Liver (tissue), 9 donors: ENCODE measurements around the gene HS1BP3. TPM values are rescaled to one million over a fixed set of nuclear protein-coding genes. Genes with fewer than 3 reads are reported as not detected.
A peak's percentile ranks its signal among the peaks of the same experiment; 100 is the strongest.

Experiments
- DNase-seq: peaks from one replicate; pipeline ENCODE4 v3.0.0-alpha.2; 2017; ENCODE audit warnings: low spot score
- H3K27ac ChIP-seq, 2 donors: one replicate each; pipeline ENCODE4 v1.7.0; 2013; ENCODE audit warnings: inconsistent platforms in 2 of 2, low read length in 2 of 2, control low read depth in 1 of 2, low read depth in 1 of 2, mild to moderate bottlenecking in 1 of 2
- H3K27me3 ChIP-seq, 4 donors: one replicate each; pipeline versions ENCODE4 v1.6.1 to v1.7.0; 2013; ENCODE audit warnings: low read length in 3 of 4, inconsistent platforms in 1 of 4, mild to moderate bottlenecking in 1 of 4, moderate library complexity in 1 of 4; ENCODE audit not compliant: control insufficient read depth in 4 of 4, insufficient read depth in 4 of 4
- H3K36me3 ChIP-seq, 4 donors: one replicate each; pipeline versions ENCODE4 v1.6.1 to v1.7.0; 2013; ENCODE audit warnings: low read length in 3 of 4, mild to moderate bottlenecking in 3 of 4, low read depth in 1 of 4, moderate library complexity in 1 of 4; ENCODE audit not compliant: control insufficient read depth in 4 of 4, insufficient read depth in 3 of 4
- H3K4me1 ChIP-seq, 4 donors: one replicate each; pipeline versions ENCODE4 v1.6.1 to v1.7.0; 2013; ENCODE audit warnings: low read length in 3 of 4, mild to moderate bottlenecking in 3 of 4, moderate library complexity in 1 of 4; ENCODE audit not compliant: control insufficient read depth in 4 of 4, insufficient read depth in 4 of 4
- H3K4me3 ChIP-seq, 3 donors: one replicate each; pipeline versions ENCODE4 v1.6.1 to v1.7.0; 2013; ENCODE audit warnings: low read length in 3 of 3, control low read depth in 1 of 3, low read depth in 1 of 3, mild to moderate bottlenecking in 1 of 3
- H3K9ac ChIP-seq, 2 donors: one replicate each; pipeline ENCODE4 v1.7.0; 2013; ENCODE audit warnings: low read length in 2 of 2, mild to moderate bottlenecking in 2 of 2, moderate library complexity in 2 of 2, control low read depth in 1 of 2, low read depth in 1 of 2
- H3K9me3 ChIP-seq, 4 donors: one replicate each; pipeline versions ENCODE4 v1.6.1 to v1.7.0; 2013; ENCODE audit warnings: low read length in 3 of 4; ENCODE audit not compliant: control insufficient read depth in 4 of 4
- ATF3 ChIP-seq: IDR thresholded peaks from 2 replicates; pipeline ENCODE4 v1.6.1; 2016; ENCODE audit warnings: antibody characterized with exemption
- CTCF ChIP-seq: fragments of 150-350 bp; IDR thresholded peaks from 2 replicates; pipeline ENCODE4 v1.5.1; 2017; ENCODE audit warnings: improper control_type of control experiment, low read depth, low read length; ENCODE audit not compliant: missing input control
- EGR1 ChIP-seq, 2 donors: IDR thresholded peaks; 2 replicates each; pipeline ENCODE4 v1.6.1; 2016 to 2018; ENCODE audit warnings: antibody characterized with exemption in 2 of 2, low read depth in 2 of 2
- FOXA1 ChIP-seq: IDR thresholded peaks from 2 replicates; pipeline ENCODE4 v1.6.1; 2016; ENCODE audit warnings: antibody characterized with exemption
- FOXA2 ChIP-seq: IDR thresholded peaks from 2 replicates; pipeline ENCODE4 v1.6.1; 2016; ENCODE audit warnings: antibody characterized with exemption
- GABPA ChIP-seq, 2 donors: IDR thresholded peaks in 1 of 2; conservative IDR thresholded peaks in 1 of 2; 2 replicates each; pipeline ENCODE4 v1.6.1; 2016; ENCODE audit warnings: antibody characterized with exemption in 2 of 2, mild to moderate bottlenecking in 1 of 2, moderate library complexity in 1 of 2
- HNF4A ChIP-seq, 2 donors: conservative IDR thresholded peaks; 2 replicates each; pipeline ENCODE4 v1.6.1; 2016; ENCODE audit warnings: antibody characterized with exemption in 2 of 2, mild to moderate bottlenecking in 2 of 2
- HNF4G ChIP-seq: IDR thresholded peaks from 2 replicates; pipeline ENCODE4 v1.6.1; 2016; ENCODE audit warnings: antibody characterized with exemption
- JUND ChIP-seq, 2 donors: IDR thresholded peaks; 2 replicates each; pipeline ENCODE4 v1.6.1; 2016; ENCODE audit warnings: antibody characterized with exemption in 2 of 2
- MAX ChIP-seq: IDR thresholded peaks from 2 replicates; pipeline ENCODE4 v1.6.1; 2016; ENCODE audit warnings: antibody characterized with exemption
- NR2F2 ChIP-seq: IDR thresholded peaks from 2 replicates; pipeline ENCODE4 v1.6.1; 2016; ENCODE audit warnings: antibody characterized with exemption
- RAD21 ChIP-seq, 2 donors: IDR thresholded peaks; 2 replicates each; pipeline ENCODE4 v1.6.1; 2016; ENCODE audit warnings: antibody characterized with exemption in 2 of 2, mild to moderate bottlenecking in 2 of 2
- REST ChIP-seq: IDR thresholded peaks from 2 replicates; pipeline ENCODE4 v1.6.1; 2016; ENCODE audit warnings: antibody characterized with exemption, mild to moderate bottlenecking
- RXRA ChIP-seq, 2 donors: IDR thresholded peaks; 2 replicates each; pipeline ENCODE4 v1.6.1; 2017 to 2018; ENCODE audit warnings: antibody characterized with exemption in 2 of 2, mild to moderate bottlenecking in 1 of 2
- SP1 ChIP-seq: IDR thresholded peaks from 2 replicates; pipeline ENCODE4 v1.6.1; 2018; ENCODE audit warnings: antibody characterized with exemption, mild to moderate bottlenecking
- TAF1 ChIP-seq: conservative IDR thresholded peaks from 2 replicates; pipeline ENCODE4 v1.6.1; 2016; ENCODE audit warnings: antibody characterized with exemption, mild to moderate bottlenecking
- YY1 ChIP-seq: IDR thresholded peaks from 2 replicates; pipeline ENCODE4 v1.6.1; 2016; ENCODE audit warnings: antibody characterized with exemption, mild to moderate bottlenecking
- ZBTB33 ChIP-seq: IDR thresholded peaks from 2 replicates; pipeline ENCODE4 v1.6.1; 2016; ENCODE audit warnings: antibody characterized with exemption
- WGBS: extraction: QIAGEN DNeasy Blood & Tissue Kit; methylation state at CpG from one replicate; pipeline ENCODE4 v1.1.7; 2013; 5-methylcytosine and 5-hydroxymethylcytosine counted together
- polyA plus RNA-seq, 2 donors: library from polyadenylated mRNA; stranded (reverse) in 1 of 2; unstranded in 1 of 2; fragments of 200-250 nt in 1 of 2; fragments of >200 nt in 1 of 2; fragmentation: Nextera tagmentation in 1 of 2; extraction: Ambion mirVana in 1 of 2; gene quantifications; one replicate each; pipeline versions ENCODE4 v1.2.1 to v1.2.3, GENCODE V29; 2013 to 2015
- total RNA-seq, 2 donors: library from RNA; depleted of rRNA; stranded (reverse); fragments of >200 nt; gene quantifications; one replicate each; pipeline ENCODE4 v1.2.3, GENCODE V29; 2014
- donor health status: healthy.
- donor health status: healthy.
- donor health status: healthy.
- donor health status: healthy.
- donor health status: healthy.

The HS1BP3 gene
- total and polyA plus RNA-seq, 4 donors: 7.7 to 15.4 (median 10.9) TPM

- Histone ChIP-seq H3K27me3 (no peaks in the 10 kb centered on the region), H3K9me3 (no peaks in the 10 kb centered on the region), H3K9ac (no peak overlapping the region), H3K4me1 (no peaks in the 10 kb centered on the region), H3K27ac (peak overlapping the region; percentile 14 to 62), H3K36me3 (peaks cover 0 to 18% (median 5%) of the 10 kb centered on the region in 4 donors), H3K4me3 (no peak overlapping the region)
- WGBS: 76% methylated on average over 19 of the region's 19 CpGs
- TF ChIP-seq YY1: no peak
- TF ChIP-seq RAD21 (IDR thresholded peaks at IDR 0.05): peak in 1 of 2 donors; percentile 68
- TF ChIP-seq EGR1 (IDR thresholded peaks at IDR 0.05; ENCODE audit: low read depth in 2 of 2): no peak
- TF ChIP-seq HNF4A (conservative IDR thresholded peaks at IDR 0.05): peak in 1 of 2 donors; percentile 17
- peak; percentile 20 to 59 for TF ChIP-seq JUND (IDR thresholded peaks at IDR 0.05)
- no peak for TF ChIP-seq ATF3
- TF ChIP-seq FOXA2: peak; percentile 36
- TF ChIP-seq TAF1: no peak
- TF ChIP-seq CTCF: peak; percentile 39
- TF ChIP-seq HNF4G: no peak
- peak; percentile 71 for TF ChIP-seq NR2F2
- no peak for TF ChIP-seq ZBTB33
- TF ChIP-seq RXRA (IDR thresholded peaks at IDR 0.05): peak in 1 of 2 donors; percentile 56
- TF ChIP-seq REST: no peak
- TF ChIP-seq MAX: no peak
- no peak for TF ChIP-seq GABPA (IDR thresholded peaks at IDR 0.05 in 1 of 2, conservative IDR thresholded peaks at IDR 0.05 in 1 of 2)
- TF ChIP-seq SP1: peak; percentile 47
- TF ChIP-seq FOXA1: no peak
- DNase-seq: no peak
These were observed 25.2 kb downstream of the HS1BP3 start for GRCh38 chr2:20625491-20626391.
